Caco-2 (cell line): ENCODE results near the gene LBX1. TPM values are rescaled to one million over a fixed set of nuclear protein-coding genes. Genes with fewer than 3 reads are reported as not detected.

ENCODE experiments used
- BruUV-seq: library from RNA; stranded (reverse); fragments of 400-500 nt; replicated peaks from 2 replicates; lab custom pipeline; 2021; lab: Mats Ljungman, UMichigan
- CTCF ChIA-PET: fragments of 300-600 bp; sonication (Branson Sonifier 250); formaldehyde crosslinking; loops from one replicate; lab custom pipeline; 2022; ENCODE audit warnings: antibody characterized with exemption; lab: Charles Lee
- POLR2A ChIA-PET: fragments of 300-600 bp; sonication (Branson Sonifier 250); formaldehyde crosslinking; loops from one replicate; lab custom pipeline; 2022; ENCODE audit warnings: antibody characterized with exemption; lab: Charles Lee
- DNase-seq, 2 experiments: peaks; one replicate each; pipeline versions ENCODE4 v3.0.0 to v3.0.0-alpha.2; 2020 to 2022
- H3K27me3 ChIP-seq: replicated peaks from 2 replicates; pipeline ENCODE4 v1.6.0; 2011; ENCODE audit warnings: low read length; ENCODE audit not compliant: control insufficient read depth, insufficient read depth
- H3K36me3 ChIP-seq: 2 replicates; pipeline ENCODE4 v1.5.1; 2011; ENCODE audit warnings: low read length; ENCODE audit not compliant: control insufficient read depth, insufficient read depth
- H3K4me1 ChIP-seq: fragments of 250-450 bp; sonication (Bioruptor Pico); 2 replicates; pipeline ENCODE4 v1.5.1; 2020; ENCODE audit warnings: mild to moderate bottlenecking
- H3K4me3 ChIP-seq: 2 replicates; pipeline ENCODE4 v1.5.1; 2011; ENCODE audit warnings: low read depth, mild to moderate bottlenecking, control low read depth, low read length
- H3K9me3 ChIP-seq: fragments of 250-450 bp; sonication (Bioruptor Pico); 2 replicates; pipeline ENCODE4 v1.5.1; 2020; ENCODE audit warnings: mild to moderate bottlenecking, moderate library complexity
- H3K27ac Mint-ChIP-seq: one replicate; pipeline ENCODE4 v1.8.0; 2022; ENCODE audit warnings: mixed read lengths; ENCODE audit not compliant: unreplicated experiment
- H3K27me3 Mint-ChIP-seq: one replicate; pipeline ENCODE4 v1.8.0; 2022; ENCODE audit warnings: mixed read lengths; ENCODE audit not compliant: insufficient read depth, unreplicated experiment
- H3K36me3 Mint-ChIP-seq: one replicate; pipeline ENCODE4 v1.8.0; 2022; ENCODE audit warnings: mild to moderate bottlenecking, mixed read lengths; ENCODE audit not compliant: insufficient read depth, unreplicated experiment
- H3K4me1 Mint-ChIP-seq: one replicate; pipeline ENCODE4 v1.8.0; 2022; ENCODE audit warnings: low read depth, mixed read lengths; ENCODE audit not compliant: unreplicated experiment
- H3K4me3 Mint-ChIP-seq: one replicate; pipeline ENCODE4 v1.8.0; 2022; ENCODE audit warnings: mild to moderate bottlenecking, moderate library complexity, mixed read lengths; ENCODE audit not compliant: unreplicated experiment
- H3K9me3 Mint-ChIP-seq: one replicate; pipeline ENCODE4 v1.8.0; 2022; ENCODE audit warnings: mixed read lengths; ENCODE audit not compliant: unreplicated experiment
- CTCF ChIP-seq, 2 experiments: fragments of 200-600 bp in 1 of 2; IDR thresholded peaks; 1 replicate in 1 of 2; 2 replicates in 1 of 2; pipeline versions ENCODE4 v1.5.1 to v1.8.0; 2011 to 2022; ENCODE audit warnings: antibody characterized with exemption in 1 of 2, control low read depth in 1 of 2, inconsistent platforms in 1 of 2, low read depth in 1 of 2, low read length in 1 of 2, mild to moderate bottlenecking in 1 of 2, moderate library complexity in 1 of 2; ENCODE audit not compliant: insufficient read depth in 1 of 2, severe bottlenecking in 1 of 2, unreplicated experiment in 1 of 2
- intact Hi-C: fragments of 100-400 bp; cut with micrococcal nuclease; formaldehyde crosslinking; loops from one replicate; pipeline ENCODE4 v1.10.0; 2022; ENCODE audit not compliant: unreplicated experiment
- total RNA-seq: library from RNA; stranded (reverse); gene quantifications from 2 replicates; pipeline ENCODE4 v1.2.3, GENCODE V29; 2022

LBX1 gene
- total RNA-seq, 1 experiment from 2014 or later: not detected

GRCh38 chr10:101231092-101231491, 1.8 kb upstream of the LBX1 start:
- H3K36me3 Mint-ChIP-seq: no peaks in the 10 kb centered on the region
- peaks cover 45% of the 10 kb centered on the region for H3K27me3 Mint-ChIP-seq
- peaks cover 7% of the 10 kb centered on the region for H3K4me1 Mint-ChIP-seq
- no peaks in the 10 kb centered on the region for H3K9me3 Mint-ChIP-seq
- peaks cover 12% of the 10 kb centered on the region; the same call in 1 of the 2 replicates for H3K4me1 ChIP-seq
- intact Hi-C loops: no loop called here
- no peak for DNase-seq
- TF ChIP-seq CTCF (IDR thresholded peaks at IDR 0.05; ENCODE audit: insufficient read depth in 1 of 2, low read depth in 1 of 2, low read length in 1 of 2, severe bottlenecking in 1 of 2, unreplicated experiment in 1 of 2): no peak
- no peak overlapping the region for H3K27ac Mint-ChIP-seq
- H3K9me3 ChIP-seq: no peaks in the 10 kb centered on the region
- BruUV-seq: no TSS peak
- no peaks in the 10 kb centered on the region for H3K36me3 ChIP-seq
- H3K4me3 Mint-ChIP-seq: no peak overlapping the region
- ChIA-PET POLR2A (no interaction called here), CTCF (interaction anchor here (2.7 kb wide), 1 partner anchor 17 kb away, joined by 6 read pairs; no protein-coding TSS in a partner anchor)
- no peak overlapping the region for H3K4me3 ChIP-seq
- peaks cover 13% of the 10 kb centered on the region for H3K27me3 ChIP-seq

- TF ChIP-seq CTCF (IDR thresholded peaks at IDR 0.05; ENCODE audit: insufficient read depth in 1 of 2, low read depth in 1 of 2, low read length in 1 of 2, severe bottlenecking in 1 of 2, unreplicated experiment in 1 of 2): no peak
- H3K4me1 ChIP-seq: peaks cover 12% of the 10 kb centered on the region; the same call in 1 of the 2 replicates
- DNase-seq: no peak
- peaks cover 16% of the 10 kb centered on the region for H3K27me3 ChIP-seq
- CTCF ChIA-PET: interaction anchor here (2.7 kb wide), 1 partner anchor 16 kb away, joined by 6 read pairs; no protein-coding TSS in a partner anchor
- H3K9me3 ChIP-seq: no peaks in the 10 kb centered on the region
- H3K36me3 ChIP-seq: no peaks in the 10 kb centered on the region
- Mint-ChIP-seq H3K4me3 (peak overlapping the region; percentile 64), H3K27me3 (peaks cover 49% of the 10 kb centered on the region), H3K9me3 (no peaks in the 10 kb centered on the region), H3K4me1 (peaks cover 7% of the 10 kb centered on the region), H3K36me3 (no peaks in the 10 kb centered on the region), H3K27ac (no peak overlapping the region)
- H3K4me3 ChIP-seq: 0 out of 2 replicates have a peak overlapping the region, but pooled peaks have one; percentile 21
- POLR2A ChIA-PET: no interaction called here
- intact Hi-C loops: no loop called here
- BruUV-seq: no TSS peak
These were observed 1.1 kb upstream of the LBX1 start for GRCh38 chr10:101230183-101230917.

- DNase-seq: peak in 1 of 2 experiments; percentile 38
- Mint-ChIP-seq H3K4me3 (peak overlapping the region; percentile 64), H3K27me3 (peaks cover 54% of the 10 kb centered on the region), H3K36me3 (no peaks in the 10 kb centered on the region), H3K9me3 (no peaks in the 10 kb centered on the region), H3K27ac (no peak overlapping the region), H3K4me1 (peaks cover 14% of the 10 kb centered on the region)
- no TSS peak for BruUV-seq
- CTCF ChIA-PET: interaction anchor here (2.7 kb wide), 1 partner anchor 15 kb away, joined by 6 read pairs; no protein-coding TSS in a partner anchor
- no peak for TF ChIP-seq CTCF (IDR thresholded peaks at IDR 0.05; ENCODE audit: insufficient read depth in 1 of 2, low read depth in 1 of 2, low read length in 1 of 2, severe bottlenecking in 1 of 2, unreplicated experiment in 1 of 2)
- H3K9me3 ChIP-seq: no peaks in the 10 kb centered on the region
- peaks cover 16% of the 10 kb centered on the region for H3K27me3 ChIP-seq
- peak overlapping the region; percentile 5; the same call in 1 of the 2 replicates for H3K4me3 ChIP-seq
- POLR2A ChIA-PET: no interaction called here
- intact Hi-C loops: no loop called here
- H3K36me3 ChIP-seq: no peaks in the 10 kb centered on the region
- H3K4me1 ChIP-seq: peaks cover 12% of the 10 kb centered on the region; the same call in 1 of the 2 replicates
These were observed 347 bp downstream of the LBX1 start for GRCh38 chr10:101228966-101229265.
